ENCODE measurements around the gene TVP23A. TPM values are rescaled to one million over a fixed set of nuclear protein-coding genes. Genes with fewer than 3 reads are reported as not detected.

Gene TVP23A
- total and polyA plus RNA-seq, 10 of the 15 experiments (the other 5 are each of a cell fraction or from before 2014, with no cell fraction given): 1.1 to 6.4 (median 2.2) TPM

DNA sequence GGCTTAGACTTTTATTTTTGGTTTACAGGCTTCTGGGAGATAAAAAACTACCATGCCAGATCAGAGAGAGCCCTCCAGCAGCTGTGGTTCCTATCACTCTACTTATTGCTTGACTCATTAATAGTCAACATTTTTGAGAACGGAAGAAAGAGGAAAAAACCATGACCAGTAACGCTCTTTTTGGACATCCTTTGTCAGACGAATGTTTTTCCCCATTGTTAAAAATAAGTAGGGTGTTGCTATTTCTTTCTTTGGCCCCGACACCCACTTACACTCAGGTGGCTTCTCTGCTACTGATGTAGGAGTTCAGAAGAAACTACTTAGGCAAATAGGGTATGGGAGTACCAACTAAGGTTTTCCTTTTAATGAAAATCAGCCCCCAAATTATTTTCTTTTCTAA, 27.5 kb downstream of the TVP23A start (continued):
- TF ChIP-seq GABPA (IDR thresholded peaks at IDR 0.05; ENCODE audit: low read depth): 0 out of 2 replicates have a peak, but pooled peaks have one; percentile 47
- TF ChIP-seq MEF2B (IDR thresholded peaks at IDR 0.05; ENCODE audit: partially characterized antibody, poor library complexity, severe bottlenecking): peak; percentile 84
- TF ChIP-seq NRF1 (conservative IDR thresholded peaks at IDR 0.05; ENCODE audit: low read depth, low read length): no peak
- TF ChIP-seq E4F1 (IDR thresholded peaks at IDR 0.05; ENCODE audit: borderline replicate concordance, partially characterized antibody): no peak
- no peak for TF ChIP-seq CEBPB (IDR thresholded peaks at IDR 0.05; ENCODE audit: borderline replicate concordance in 1 of 2, low read depth in 2 of 2, low read length in 2 of 2)
- TF ChIP-seq MTA2 (IDR thresholded peaks at IDR 0.05; ENCODE audit: low read depth): peak; percentile 71
- TF ChIP-seq, protein P1, sequence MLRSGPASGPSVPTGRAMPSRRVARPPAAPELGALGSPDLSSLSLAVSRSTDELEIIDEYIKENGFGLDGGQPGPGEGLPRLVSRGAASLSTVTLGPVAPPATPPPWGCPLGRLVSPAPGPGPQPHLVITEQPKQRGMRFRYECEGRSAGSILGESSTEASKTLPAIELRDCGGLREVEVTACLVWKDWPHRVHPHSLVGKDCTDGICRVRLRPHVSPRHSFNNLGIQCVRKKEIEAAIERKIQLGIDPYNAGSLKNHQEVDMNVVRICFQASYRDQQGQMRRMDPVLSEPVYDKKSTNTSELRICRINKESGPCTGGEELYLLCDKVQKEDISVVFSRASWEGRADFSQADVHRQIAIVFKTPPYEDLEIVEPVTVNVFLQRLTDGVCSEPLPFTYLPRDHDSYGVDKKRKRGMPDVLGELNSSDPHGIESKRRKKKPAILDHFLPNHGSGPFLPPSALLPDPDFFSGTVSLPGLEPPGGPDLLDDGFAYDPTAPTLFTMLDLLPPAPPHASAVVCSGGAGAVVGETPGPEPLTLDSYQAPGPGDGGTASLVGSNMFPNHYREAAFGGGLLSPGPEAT (IDR thresholded peaks at IDR 0.05; ENCODE audit: low read depth): peak; percentile 72
- peak; percentile 27 to 55; a peak in 1 of 4 replicates for TF ChIP-seq BHLHE40 (IDR thresholded peaks at IDR 0.05; ENCODE audit: borderline replicate concordance in 1 of 2, low read depth in 2 of 2, low read length in 1 of 2)
- peak; percentile 40 for TF ChIP-seq CREB1 (IDR thresholded peaks at IDR 0.05; ENCODE audit: low read depth)
- no peak for TF ChIP-seq SUPT20H (IDR thresholded peaks at IDR 0.05; ENCODE audit: borderline replicate concordance, control insufficient read depth, low read depth, low read length)
- TF ChIP-seq NFYA (IDR thresholded peaks at IDR 0.05; ENCODE audit: borderline replicate concordance, low read depth, low read length): no peak
- no peak for TF ChIP-seq NR2C2 (IDR thresholded peaks at IDR 0.05; ENCODE audit: borderline replicate concordance, control insufficient read depth, insufficient read length, low read depth)
- TF ChIP-seq ZBED1 (IDR thresholded peaks at IDR 0.05; ENCODE audit: borderline replicate concordance): peak; percentile 88; the same call in 1 of the 2 replicates
- no peak for TF ChIP-seq FOXK2 (IDR thresholded peaks at IDR 0.05)
- no peak for TF ChIP-seq RB1 (IDR thresholded peaks at IDR 0.05; ENCODE audit: borderline replicate concordance)
- TF ChIP-seq NBN (IDR thresholded peaks at IDR 0.05): 0 out of 2 replicates have a peak, but pooled peaks have one; percentile 33
- TF ChIP-seq LARP7 (IDR thresholded peaks at IDR 0.05): no peak
- TF ChIP-seq YBX1 (IDR thresholded peaks at IDR 0.05): no peak
- no peak for TF ChIP-seq PAX5 (IDR thresholded peaks at IDR 0.05; ENCODE audit: borderline replicate concordance, low read depth, low read length)
- peak; percentile 78 for TF ChIP-seq PML (IDR thresholded peaks at IDR 0.05; ENCODE audit: low read length)
- peak; percentile 93 for TF ChIP-seq SKIL (IDR thresholded peaks at IDR 0.05; ENCODE audit: low read depth, poor library complexity, severe bottlenecking)
- peak; percentile 91 for TF ChIP-seq TBL1XR1 (IDR thresholded peaks at IDR 0.05; ENCODE audit: low read depth, low read length)
- TF ChIP-seq, protein P2, sequence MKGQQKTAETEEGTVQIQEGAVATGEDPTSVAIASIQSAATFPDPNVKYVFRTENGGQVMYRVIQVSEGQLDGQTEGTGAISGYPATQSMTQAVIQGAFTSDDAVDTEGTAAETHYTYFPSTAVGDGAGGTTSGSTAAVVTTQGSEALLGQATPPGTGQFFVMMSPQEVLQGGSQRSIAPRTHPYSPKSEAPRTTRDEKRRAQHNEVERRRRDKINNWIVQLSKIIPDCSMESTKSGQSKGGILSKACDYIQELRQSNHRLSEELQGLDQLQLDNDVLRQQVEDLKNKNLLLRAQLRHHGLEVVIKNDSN (IDR thresholded peaks at IDR 0.05; ENCODE audit: borderline replicate concordance, extremely low read length, insufficient read depth, low read depth, low read length): no peak
